Measurements from ENCODE around the gene TMEM163.

The TMEM163 gene

DNA sequence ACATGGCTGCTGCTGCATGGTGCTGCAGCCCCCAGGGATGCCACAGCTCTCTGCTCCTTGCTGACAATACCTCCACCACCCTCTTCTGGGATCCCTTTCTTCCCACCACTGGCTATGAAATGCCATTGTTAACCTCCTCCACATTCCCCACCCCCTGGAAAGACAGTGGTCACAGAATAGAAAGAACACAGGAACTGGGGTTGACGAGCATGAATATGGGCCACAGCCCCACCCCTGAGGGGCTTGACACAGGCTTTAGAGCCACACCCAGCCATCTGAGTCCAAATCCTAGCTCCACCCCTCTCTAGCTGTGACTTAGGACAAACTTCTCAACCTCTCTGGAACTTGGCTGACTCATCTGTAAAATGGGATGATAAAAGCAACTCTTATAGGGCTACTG lies 47.3 kb downstream of the TMEM163 start:
- TF ChIP-seq, protein P1, sequence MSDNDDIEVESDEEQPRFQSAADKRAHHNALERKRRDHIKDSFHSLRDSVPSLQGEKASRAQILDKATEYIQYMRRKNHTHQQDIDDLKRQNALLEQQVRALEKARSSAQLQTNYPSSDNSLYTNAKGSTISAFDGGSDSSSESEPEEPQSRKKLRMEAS (IDR thresholded peaks at IDR 0.05), result no peak
- TF ChIP-seq ZBTB7A (IDR thresholded peaks at IDR 0.05; ENCODE audit: low read depth) (no peak), EP300 (IDR thresholded peaks at IDR 0.05; ENCODE audit: borderline replicate concordance) (no peak), FOXM1 (IDR thresholded peaks at IDR 0.05; ENCODE audit: borderline replicate concordance, low read depth) (no peak), NFIC (IDR thresholded peaks at IDR 0.05) (no peak), YY1 (IDR thresholded peaks at IDR 0.05; ENCODE audit: low read depth) (no peak), TEAD4 (IDR thresholded peaks at IDR 0.05) (no peak), RAD21 (IDR thresholded peaks at IDR 0.05; ENCODE audit: low read depth) (no peak), CEBPB (IDR thresholded peaks at IDR 0.05) (no peak), TAF1 (IDR thresholded peaks at IDR 0.05; ENCODE audit: low read depth) (no peak), TCF12 (IDR thresholded peaks at IDR 0.05; ENCODE audit: low read depth) (no peak), CREB1 (IDR thresholded peaks at IDR 0.05; ENCODE audit: low read depth) (no peak), REST (IDR thresholded peaks at IDR 0.05; ENCODE audit: low read depth) (no peak), EGR1 (IDR thresholded peaks at IDR 0.05) (no peak)
- TF ChIP-seq, protein P2, sequence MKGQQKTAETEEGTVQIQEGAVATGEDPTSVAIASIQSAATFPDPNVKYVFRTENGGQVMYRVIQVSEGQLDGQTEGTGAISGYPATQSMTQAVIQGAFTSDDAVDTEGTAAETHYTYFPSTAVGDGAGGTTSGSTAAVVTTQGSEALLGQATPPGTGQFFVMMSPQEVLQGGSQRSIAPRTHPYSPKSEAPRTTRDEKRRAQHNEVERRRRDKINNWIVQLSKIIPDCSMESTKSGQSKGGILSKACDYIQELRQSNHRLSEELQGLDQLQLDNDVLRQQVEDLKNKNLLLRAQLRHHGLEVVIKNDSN (IDR thresholded peaks at IDR 0.05), result no peak

GRCh38 chr2:134670955-134671354 lies 47.8 kb downstream of the TMEM163 start:
- no peak for TF ChIP-seq TAF1 (IDR thresholded peaks at IDR 0.05; ENCODE audit: low read depth)
- TF ChIP-seq REST (IDR thresholded peaks at IDR 0.05; ENCODE audit: low read depth), result peak; percentile 15; the same call in 1 of the 2 replicates

- no peak for TF ChIP-seq NFIC (IDR thresholded peaks at IDR 0.05)
- TF ChIP-seq TCF12 (IDR thresholded peaks at IDR 0.05; ENCODE audit: low read depth), result no peak
- TF ChIP-seq TEAD4 (IDR thresholded peaks at IDR 0.05), result no peak
- no peak for TF ChIP-seq CEBPB (IDR thresholded peaks at IDR 0.05)
- TF ChIP-seq RAD21 (IDR thresholded peaks at IDR 0.05; ENCODE audit: low read depth), result no peak
- TF ChIP-seq YY1 (IDR thresholded peaks at IDR 0.05; ENCODE audit: low read depth), result no peak
- no peak for TF ChIP-seq REST (IDR thresholded peaks at IDR 0.05; ENCODE audit: low read depth)
- TF ChIP-seq ZBTB7A (IDR thresholded peaks at IDR 0.05; ENCODE audit: low read depth), result no peak
- TF ChIP-seq, protein P2 (IDR thresholded peaks at IDR 0.05), result no peak
These were observed 48.8 kb downstream of the TMEM163 start for GRCh38 chr2:134669731-134670669.

DNA sequence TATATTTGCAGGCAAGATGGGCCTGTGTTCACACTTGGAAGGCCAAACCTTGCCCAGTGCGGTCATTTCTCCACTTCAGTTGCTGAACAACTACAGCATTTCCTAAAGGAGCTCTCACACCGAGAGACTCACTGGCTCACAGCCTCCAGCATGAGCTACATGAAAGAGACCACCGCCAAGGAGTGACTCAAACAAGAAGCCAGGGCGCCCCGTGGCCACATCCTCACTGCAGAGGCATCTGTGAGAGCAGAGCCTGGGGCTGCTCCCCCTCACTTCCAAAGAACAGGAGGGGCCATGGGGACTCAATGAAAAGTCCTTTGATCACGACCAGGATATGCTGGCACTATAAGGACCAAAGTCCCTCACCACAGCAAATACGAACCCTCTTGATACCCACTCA lies 50.0 kb downstream of the TMEM163 start:
- TF ChIP-seq CEBPB (IDR thresholded peaks at IDR 0.05), result no peak
- TF ChIP-seq TCF12 (IDR thresholded peaks at IDR 0.05; ENCODE audit: low read depth), result no peak
- no peak for TF ChIP-seq REST (IDR thresholded peaks at IDR 0.05; ENCODE audit: low read depth)
- TF ChIP-seq NFIC (IDR thresholded peaks at IDR 0.05), result no peak
- no peak for TF ChIP-seq TEAD4 (IDR thresholded peaks at IDR 0.05)
- TF ChIP-seq, protein P1 (IDR thresholded peaks at IDR 0.05), result no peak
- no peak for TF ChIP-seq EGR1 (IDR thresholded peaks at IDR 0.05)
- TF ChIP-seq, protein P2 (IDR thresholded peaks at IDR 0.05), result no peak
- TF ChIP-seq FOXM1 (IDR thresholded peaks at IDR 0.05; ENCODE audit: borderline replicate concordance, low read depth), result no peak
- no peak for TF ChIP-seq CREB1 (IDR thresholded peaks at IDR 0.05; ENCODE audit: low read depth)
- no peak for TF ChIP-seq RAD21 (IDR thresholded peaks at IDR 0.05; ENCODE audit: low read depth)
- TF ChIP-seq EP300 (IDR thresholded peaks at IDR 0.05; ENCODE audit: borderline replicate concordance), result no peak
- TF ChIP-seq TAF1 (IDR thresholded peaks at IDR 0.05; ENCODE audit: low read depth), result no peak
- no peak for TF ChIP-seq YY1 (IDR thresholded peaks at IDR 0.05; ENCODE audit: low read depth)
- no peak for TF ChIP-seq ZBTB7A (IDR thresholded peaks at IDR 0.05; ENCODE audit: low read depth)
